Esophagus muscularis mucosa (tissue), 3 donors: ENCODE results near the gene KRTAP10-11.

ENCODE experiments used
- POLR2A ChIP-seq: fragments of 450-650 bp; IDR thresholded peaks from one replicate; pipeline ENCODE4 v1.6.1; 2017; ENCODE audit warnings: antibody characterized with exemption, moderate library complexity, mild to moderate bottlenecking, low read depth
- TF ChIP-seq, protein P1 (sequence below), 3 experiments: fragments of 200-600 bp in 2 of 3; fragments of 450-650 bp in 1 of 3; sonication (generic) in 2 of 3; IDR thresholded peaks; one replicate each; pipeline ENCODE4 v1.5.1; 2017 to 2019; ENCODE audit warnings: antibody characterized with exemption in 3 of 3, mild to moderate bottlenecking in 2 of 3, moderate library complexity in 1 of 3

DNA sequence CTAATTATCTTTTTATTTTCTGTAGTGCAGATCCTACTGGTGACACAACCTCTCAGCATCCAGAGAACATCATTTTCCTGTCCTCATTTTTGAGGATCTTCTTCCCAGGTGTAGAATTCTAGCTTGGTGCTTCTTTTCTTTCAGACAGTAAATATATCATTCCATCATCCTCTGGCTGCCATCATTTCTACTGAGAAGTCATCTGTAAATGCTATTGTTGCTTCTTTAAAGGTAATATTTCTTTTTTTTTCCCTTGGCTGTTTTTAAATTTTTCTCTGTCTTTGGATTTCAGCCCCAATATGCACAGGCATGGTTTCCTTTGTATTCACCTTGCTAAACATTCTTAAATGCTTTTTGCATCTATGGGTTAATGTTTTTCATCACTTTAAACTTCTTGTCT is 22.6 kb upstream of the KRTAP10-11 start:
- TF ChIP-seq, protein P1, sequence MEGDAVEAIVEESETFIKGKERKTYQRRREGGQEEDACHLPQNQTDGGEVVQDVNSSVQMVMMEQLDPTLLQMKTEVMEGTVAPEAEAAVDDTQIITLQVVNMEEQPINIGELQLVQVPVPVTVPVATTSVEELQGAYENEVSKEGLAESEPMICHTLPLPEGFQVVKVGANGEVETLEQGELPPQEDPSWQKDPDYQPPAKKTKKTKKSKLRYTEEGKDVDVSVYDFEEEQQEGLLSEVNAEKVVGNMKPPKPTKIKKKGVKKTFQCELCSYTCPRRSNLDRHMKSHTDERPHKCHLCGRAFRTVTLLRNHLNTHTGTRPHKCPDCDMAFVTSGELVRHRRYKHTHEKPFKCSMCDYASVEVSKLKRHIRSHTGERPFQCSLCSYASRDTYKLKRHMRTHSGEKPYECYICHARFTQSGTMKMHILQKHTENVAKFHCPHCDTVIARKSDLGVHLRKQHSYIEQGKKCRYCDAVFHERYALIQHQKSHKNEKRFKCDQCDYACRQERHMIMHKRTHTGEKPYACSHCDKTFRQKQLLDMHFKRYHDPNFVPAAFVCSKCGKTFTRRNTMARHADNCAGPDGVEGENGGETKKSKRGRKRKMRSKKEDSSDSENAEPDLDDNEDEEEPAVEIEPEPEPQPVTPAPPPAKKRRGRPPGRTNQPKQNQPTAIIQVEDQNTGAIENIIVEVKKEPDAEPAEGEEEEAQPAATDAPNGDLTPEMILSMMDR (IDR thresholded peaks at IDR 0.05), result no peak
- no peak for TF ChIP-seq POLR2A
